Osteocyte (in vitro differentiated cells): ENCODE results near the gene DHRS12. TPM values are rescaled to one million over a fixed set of nuclear protein-coding genes. Genes with fewer than 3 reads are reported as not detected.
"Not testable (repeated sequence)": the region's sequence is repeated elsewhere in the genome, so short reads cannot be mapped to it uniquely, and the experiment has no call there.

Source experiments
- DNase-seq: peaks from one replicate; pipeline ENCODE4 v3.0.0; 2021; ENCODE audit warnings: mixed read lengths; ENCODE audit not compliant: unreplicated experiment; ENCODE audit errors: extremely low spot score
- H3K27ac Mint-ChIP-seq: one replicate; pipeline ENCODE4 v1.8.0; 2021; ENCODE audit warnings: mild to moderate bottlenecking, mixed read lengths; ENCODE audit not compliant: unreplicated experiment
- H3K27me3 Mint-ChIP-seq: one replicate; pipeline ENCODE4 v1.8.0; 2021; ENCODE audit warnings: mixed read lengths; ENCODE audit not compliant: unreplicated experiment
- H3K36me3 Mint-ChIP-seq: one replicate; pipeline ENCODE4 v1.8.0; 2021; ENCODE audit warnings: mixed read lengths; ENCODE audit not compliant: unreplicated experiment
- H3K4me1 Mint-ChIP-seq: one replicate; pipeline ENCODE4 v1.8.0; 2021; ENCODE audit warnings: mixed read lengths; ENCODE audit not compliant: unreplicated experiment
- H3K4me3 Mint-ChIP-seq: one replicate; pipeline ENCODE4 v1.8.0; 2021; ENCODE audit warnings: mild to moderate bottlenecking, moderate library complexity, mixed read lengths; ENCODE audit not compliant: unreplicated experiment
- H3K9me3 Mint-ChIP-seq: one replicate; pipeline ENCODE4 v1.8.0; 2021; ENCODE audit warnings: mixed read lengths; ENCODE audit not compliant: unreplicated experiment
- total RNA-seq: library from RNA; stranded (reverse); gene quantifications from 2 replicates; pipeline ENCODE4 v1.2.1, GENCODE V29; 2021
- TF ChIP-seq, protein P1 (sequence below): fragments of 200-600 bp; sonication (generic); IDR thresholded peaks from 2 replicates; pipeline ENCODE4 v1.5.0; 2021; ENCODE audit warnings: antibody characterized with exemption, mild to moderate bottlenecking, moderate library complexity

DHRS12 gene
- total RNA-seq, 1 donor from 2014 or later = 9.2 TPM

DNA sequence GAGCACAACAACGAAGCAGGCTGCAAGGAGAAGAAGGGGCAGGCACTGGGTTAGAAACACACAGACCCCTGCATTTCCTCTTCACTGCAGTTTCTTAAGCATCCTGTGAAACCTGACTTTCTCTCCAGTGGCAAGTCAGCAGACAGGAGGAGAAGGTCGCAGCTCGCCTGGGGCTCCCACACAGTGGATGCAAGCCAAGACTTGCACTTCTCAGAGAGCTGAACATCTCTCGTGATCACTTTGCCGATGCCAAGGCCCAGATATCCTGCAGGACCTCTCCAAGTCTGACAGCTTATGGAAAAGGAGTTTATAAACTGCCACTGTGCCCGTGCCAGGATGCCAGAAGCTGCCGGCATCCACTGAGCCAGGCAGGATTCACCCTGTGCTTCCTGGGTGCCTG lies 22.6 kb upstream of the DHRS12 start:
- no peak overlapping the region for H3K27ac Mint-ChIP-seq
- H3K36me3 Mint-ChIP-seq = no peaks in the 10 kb centered on the region
- H3K4me3 Mint-ChIP-seq = no peak overlapping the region
- H3K4me1 Mint-ChIP-seq = no peaks in the 10 kb centered on the region
- H3K27me3 Mint-ChIP-seq = peaks cover 20% of the 10 kb centered on the region
- no peak for DNase-seq
- TF ChIP-seq, protein P1, sequence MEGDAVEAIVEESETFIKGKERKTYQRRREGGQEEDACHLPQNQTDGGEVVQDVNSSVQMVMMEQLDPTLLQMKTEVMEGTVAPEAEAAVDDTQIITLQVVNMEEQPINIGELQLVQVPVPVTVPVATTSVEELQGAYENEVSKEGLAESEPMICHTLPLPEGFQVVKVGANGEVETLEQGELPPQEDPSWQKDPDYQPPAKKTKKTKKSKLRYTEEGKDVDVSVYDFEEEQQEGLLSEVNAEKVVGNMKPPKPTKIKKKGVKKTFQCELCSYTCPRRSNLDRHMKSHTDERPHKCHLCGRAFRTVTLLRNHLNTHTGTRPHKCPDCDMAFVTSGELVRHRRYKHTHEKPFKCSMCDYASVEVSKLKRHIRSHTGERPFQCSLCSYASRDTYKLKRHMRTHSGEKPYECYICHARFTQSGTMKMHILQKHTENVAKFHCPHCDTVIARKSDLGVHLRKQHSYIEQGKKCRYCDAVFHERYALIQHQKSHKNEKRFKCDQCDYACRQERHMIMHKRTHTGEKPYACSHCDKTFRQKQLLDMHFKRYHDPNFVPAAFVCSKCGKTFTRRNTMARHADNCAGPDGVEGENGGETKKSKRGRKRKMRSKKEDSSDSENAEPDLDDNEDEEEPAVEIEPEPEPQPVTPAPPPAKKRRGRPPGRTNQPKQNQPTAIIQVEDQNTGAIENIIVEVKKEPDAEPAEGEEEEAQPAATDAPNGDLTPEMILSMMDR = no peak
- no peaks in the 10 kb centered on the region for H3K9me3 Mint-ChIP-seq

DNA sequence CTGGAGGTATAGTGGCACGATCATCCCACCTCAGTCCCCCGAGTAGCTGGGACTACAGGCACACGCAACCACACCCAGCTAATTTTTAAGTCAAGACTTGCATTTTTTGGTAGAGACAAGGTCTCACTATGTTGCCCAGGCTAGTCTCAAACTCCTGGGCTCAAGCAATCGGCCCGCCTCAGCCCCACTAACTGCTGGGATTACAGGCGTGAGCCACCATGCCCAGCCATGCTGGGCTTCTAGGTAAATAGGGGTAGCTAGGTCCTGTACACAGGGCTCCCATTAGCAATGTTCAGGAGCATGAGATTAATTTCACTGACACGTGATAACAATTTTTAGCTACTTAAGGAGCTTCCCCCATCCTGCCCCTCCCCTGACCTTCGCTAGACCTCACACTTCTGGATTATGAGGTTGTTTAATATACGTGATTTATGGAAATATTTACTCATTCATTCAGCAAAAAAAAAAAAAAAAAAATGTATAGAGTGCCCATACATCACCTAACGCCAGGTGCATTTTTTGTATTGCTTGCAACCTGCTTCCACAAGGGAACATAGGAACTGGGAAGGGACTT lies 21.8 kb upstream of the DHRS12 start:
- Mint-ChIP-seq H3K27me3 (peaks cover 26% of the 10 kb centered on the region), H3K9me3 (no peaks in the 10 kb centered on the region), H3K36me3 (no peaks in the 10 kb centered on the region), H3K27ac (no peak overlapping the region), H3K4me1 (no peaks in the 10 kb centered on the region), H3K4me3 (no peak overlapping the region)
- TF ChIP-seq, protein P1 = no peak
- no peak for DNase-seq

DNA sequence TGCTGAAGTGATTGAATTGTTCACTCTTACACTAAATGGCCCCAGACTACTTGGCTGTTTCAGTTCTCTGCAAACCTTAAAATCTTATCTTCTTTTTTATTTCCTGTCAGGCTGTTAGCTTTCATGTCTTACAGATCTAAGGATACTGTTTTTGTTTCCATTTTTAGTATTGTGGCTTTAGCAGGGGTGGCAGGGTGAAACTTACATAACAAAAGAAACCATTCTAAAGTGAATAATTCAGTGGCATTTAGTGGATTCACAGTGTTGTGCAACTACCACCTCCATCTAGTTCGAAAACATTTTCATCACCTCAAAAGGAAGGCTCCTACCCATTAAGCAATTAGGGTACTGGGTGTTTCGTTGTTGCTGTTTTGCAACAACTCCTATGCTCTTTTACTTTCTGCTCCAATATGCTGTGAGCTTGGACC lies 21.2 kb upstream of the DHRS12 start:
- DNase-seq = no peak
- Mint-ChIP-seq H3K4me3 (no peak overlapping the region), H3K36me3 (no peaks in the 10 kb centered on the region), H3K27me3 (peaks cover 28% of the 10 kb centered on the region), H3K4me1 (no peaks in the 10 kb centered on the region), H3K9me3 (no peaks in the 10 kb centered on the region), H3K27ac (no peak overlapping the region)
- TF ChIP-seq, protein P1 = no peak

DNA sequence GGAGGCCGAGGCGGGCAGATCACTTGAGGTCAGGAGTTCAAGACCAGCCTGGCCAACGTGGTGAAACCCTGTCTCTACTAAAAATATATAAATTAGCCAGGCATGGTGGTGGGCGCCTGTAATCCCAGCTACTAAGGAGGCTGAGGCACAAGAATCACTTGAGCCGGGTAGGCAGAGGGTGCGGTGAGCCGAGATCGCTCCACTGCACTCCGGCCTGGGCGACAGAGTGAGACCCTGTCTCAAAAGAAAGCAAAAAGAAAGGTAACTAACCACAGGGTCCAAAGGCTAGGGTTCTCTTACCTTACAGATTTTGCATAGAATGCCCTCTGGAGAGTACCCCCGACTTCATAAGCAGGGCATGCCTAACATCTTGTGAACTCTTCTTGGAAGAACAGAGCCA lies 20.7 kb upstream of the DHRS12 start:
- H3K4me3 Mint-ChIP-seq, H3K4me1 Mint-ChIP-seq, H3K9me3 Mint-ChIP-seq, DNase-seq, H3K36me3 Mint-ChIP-seq, H3K27ac Mint-ChIP-seq: not testable (repeated sequence)
- peaks cover 33% of the 10 kb centered on the region for H3K27me3 Mint-ChIP-seq

DNA sequence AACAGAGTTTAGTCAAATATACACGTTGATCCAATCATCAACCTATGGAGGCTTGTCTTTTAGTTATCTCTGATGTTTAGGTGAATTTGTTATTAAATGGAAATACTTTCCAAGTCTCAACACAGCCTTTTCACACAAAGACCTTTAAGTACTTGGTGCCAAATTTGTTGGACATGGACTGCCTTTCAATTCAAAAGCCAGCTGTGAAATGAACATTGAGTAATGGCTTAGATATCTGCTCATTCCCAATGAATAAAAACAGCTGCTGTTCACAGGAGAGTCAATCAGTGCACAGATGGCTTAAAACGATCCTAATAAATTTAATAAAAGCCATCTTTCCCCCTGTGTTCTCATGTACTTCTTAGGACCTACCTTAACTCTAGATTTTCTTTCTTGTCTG lies 19.9 kb upstream of the DHRS12 start:
- TF ChIP-seq, protein P1 = no peak
- Mint-ChIP-seq H3K36me3 (no peaks in the 10 kb centered on the region), H3K4me3 (no peak overlapping the region), H3K27ac (no peak overlapping the region), H3K9me3 (no peaks in the 10 kb centered on the region), H3K4me1 (peaks cover under 1% of the 10 kb centered on the region), H3K27me3 (peaks cover 33% of the 10 kb centered on the region)
- DNase-seq = no peak

DNA sequence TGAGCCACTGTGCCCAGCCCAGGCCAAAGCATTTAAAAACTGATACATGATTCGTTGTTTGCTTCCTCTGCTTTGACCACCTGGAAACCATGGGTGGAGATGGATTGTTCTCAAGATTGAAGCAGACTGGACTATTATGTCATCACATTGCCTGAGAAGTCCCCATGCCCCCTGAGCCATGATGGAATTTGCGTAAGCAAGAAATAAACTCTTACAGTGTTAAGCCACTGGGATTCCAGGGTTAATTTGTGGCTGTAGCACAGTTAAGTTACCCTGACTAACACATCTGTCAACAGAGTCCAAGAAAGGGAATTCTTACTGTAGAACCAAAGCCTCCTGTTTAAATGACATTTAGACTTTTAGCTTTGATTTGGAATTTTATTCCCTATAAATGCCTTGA lies 19.4 kb upstream of the DHRS12 start:
- Mint-ChIP-seq H3K27me3 (peaks cover 33% of the 10 kb centered on the region), H3K27ac (no peak overlapping the region), H3K4me1 (peaks cover 4% of the 10 kb centered on the region), H3K4me3 (no peak overlapping the region), H3K9me3 (no peaks in the 10 kb centered on the region), H3K36me3 (no peaks in the 10 kb centered on the region)
- DNase-seq = no peak
- TF ChIP-seq, protein P1 = no peak
